DOHH2 (cell line): ENCODE data around the gene SIGLEC6.
A peak's percentile ranks its signal among the peaks of the same experiment; 100 is the strongest.

Experiments used
- H3F3A ChIP-seq: fragments of 200-600 bp; sonication (generic), shearing (Covaris generic); 2 replicates; pipeline ENCODE4 v1.6.0; 2016; ENCODE audit warnings: antibody characterized with exemption, mild to moderate bottlenecking; ENCODE audit not compliant: control insufficient read depth, insufficient read depth
- H3K27ac ChIP-seq: fragments of 200-600 bp; sonication (generic); 2 replicates; pipeline ENCODE4 v1.5.1; 2014; ENCODE audit warnings: low read depth, mild to moderate bottlenecking, low read length, moderate library complexity
- H3K27me3 ChIP-seq: fragments of 200-600 bp; sonication (generic); 2 replicates; pipeline ENCODE4 v1.6.1; 2014; ENCODE audit warnings: mild to moderate bottlenecking, low read length, mixed read lengths; ENCODE audit not compliant: control insufficient read depth
- H3K36me3 ChIP-seq: fragments of 200-600 bp; sonication (generic); 2 replicates; pipeline ENCODE4 v1.6.1; 2014; ENCODE audit warnings: mild to moderate bottlenecking, low read length, moderate library complexity, mixed read lengths; ENCODE audit not compliant: control insufficient read depth
- H3K4me1 ChIP-seq: fragments of 200-600 bp; sonication (generic); 2 replicates; pipeline ENCODE4 v1.6.1; 2014; ENCODE audit warnings: mild to moderate bottlenecking, low read length, mixed read lengths; ENCODE audit not compliant: control insufficient read depth
- H3K4me2 ChIP-seq: fragments of 200-600 bp; sonication (generic); 2 replicates; pipeline ENCODE4 v1.6.0; 2014; ENCODE audit warnings: mild to moderate bottlenecking, low read length, moderate library complexity
- H3K4me3 ChIP-seq: fragments of 200-600 bp; sonication (generic); 2 replicates; pipeline ENCODE4 v1.5.1; 2014; ENCODE audit warnings: mild to moderate bottlenecking, low read length, mixed read lengths
- H3K79me2 ChIP-seq: fragments of 200-600 bp; sonication (generic); 2 replicates; pipeline ENCODE4 v1.6.1; 2014; ENCODE audit warnings: mild to moderate bottlenecking, low read length, mixed read lengths; ENCODE audit not compliant: control insufficient read depth
- H3K9me2 ChIP-seq: fragments of 200-600 bp; sonication (generic); replicated peaks from 2 replicates; pipeline ENCODE4 v1.6.1; 2014; ENCODE audit warnings: mild to moderate bottlenecking, low read length, mixed read lengths; ENCODE audit not compliant: control insufficient read depth
- H3K9me3 ChIP-seq: fragments of 200-600 bp; sonication (generic); 2 replicates; pipeline ENCODE4 v1.6.1; 2014; ENCODE audit warnings: antibody characterized with exemption, low read length, mixed read lengths; ENCODE audit not compliant: control insufficient read depth, insufficient read depth
- H4K20me1 ChIP-seq: fragments of 200-600 bp; sonication (generic); 2 replicates; pipeline ENCODE4 v1.6.0; 2014; ENCODE audit warnings: low read depth, mild to moderate bottlenecking, antibody characterized with exemption, low read length, moderate library complexity; ENCODE audit not compliant: control insufficient read depth, insufficient read depth
- EZH2phosphoT487 ChIP-seq: fragments of 200-600 bp; sonication (generic); IDR thresholded peaks from 2 replicates; pipeline ENCODE4 v1.6.1; 2017; ENCODE audit warnings: borderline replicate concordance, mild to moderate bottlenecking, antibody characterized with exemption, low read length, moderate library complexity, mixed read lengths
- TF ChIP-seq, protein P1 (sequence below): fragments of 200-600 bp; sonication (generic); IDR thresholded peaks from one replicate; pipeline ENCODE4 v1.5.1; 2014; ENCODE audit warnings: antibody characterized with exemption, mild to moderate bottlenecking, low read depth, low read length; ENCODE audit not compliant: poor library complexity, severe bottlenecking

The SIGLEC6 gene

GRCh38 chr19:51513968-51514367 is 17.5 kb downstream of the SIGLEC6 start:
- no peak for TF ChIP-seq EZH2phosphoT487
- TF ChIP-seq, protein P1, sequence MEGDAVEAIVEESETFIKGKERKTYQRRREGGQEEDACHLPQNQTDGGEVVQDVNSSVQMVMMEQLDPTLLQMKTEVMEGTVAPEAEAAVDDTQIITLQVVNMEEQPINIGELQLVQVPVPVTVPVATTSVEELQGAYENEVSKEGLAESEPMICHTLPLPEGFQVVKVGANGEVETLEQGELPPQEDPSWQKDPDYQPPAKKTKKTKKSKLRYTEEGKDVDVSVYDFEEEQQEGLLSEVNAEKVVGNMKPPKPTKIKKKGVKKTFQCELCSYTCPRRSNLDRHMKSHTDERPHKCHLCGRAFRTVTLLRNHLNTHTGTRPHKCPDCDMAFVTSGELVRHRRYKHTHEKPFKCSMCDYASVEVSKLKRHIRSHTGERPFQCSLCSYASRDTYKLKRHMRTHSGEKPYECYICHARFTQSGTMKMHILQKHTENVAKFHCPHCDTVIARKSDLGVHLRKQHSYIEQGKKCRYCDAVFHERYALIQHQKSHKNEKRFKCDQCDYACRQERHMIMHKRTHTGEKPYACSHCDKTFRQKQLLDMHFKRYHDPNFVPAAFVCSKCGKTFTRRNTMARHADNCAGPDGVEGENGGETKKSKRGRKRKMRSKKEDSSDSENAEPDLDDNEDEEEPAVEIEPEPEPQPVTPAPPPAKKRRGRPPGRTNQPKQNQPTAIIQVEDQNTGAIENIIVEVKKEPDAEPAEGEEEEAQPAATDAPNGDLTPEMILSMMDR = no peak
- no peaks in the 10 kb centered on the region for H3K9me2 ChIP-seq
- no peak overlapping the region for H3K4me2 ChIP-seq
- no peaks in the 10 kb centered on the region for H3K36me3 ChIP-seq
- H4K20me1 ChIP-seq = no peaks in the 10 kb centered on the region
- H3K79me2 ChIP-seq = no peaks in the 10 kb centered on the region
- no peaks in the 10 kb centered on the region for H3K9me3 ChIP-seq
- no peak overlapping the region for H3K27ac ChIP-seq
- no peak overlapping the region for H3K4me3 ChIP-seq
- no peaks in the 10 kb centered on the region for H3F3A ChIP-seq
- peaks cover 11% of the 10 kb centered on the region for H3K27me3 ChIP-seq
- H3K4me1 ChIP-seq = no peaks in the 10 kb centered on the region

DNA sequence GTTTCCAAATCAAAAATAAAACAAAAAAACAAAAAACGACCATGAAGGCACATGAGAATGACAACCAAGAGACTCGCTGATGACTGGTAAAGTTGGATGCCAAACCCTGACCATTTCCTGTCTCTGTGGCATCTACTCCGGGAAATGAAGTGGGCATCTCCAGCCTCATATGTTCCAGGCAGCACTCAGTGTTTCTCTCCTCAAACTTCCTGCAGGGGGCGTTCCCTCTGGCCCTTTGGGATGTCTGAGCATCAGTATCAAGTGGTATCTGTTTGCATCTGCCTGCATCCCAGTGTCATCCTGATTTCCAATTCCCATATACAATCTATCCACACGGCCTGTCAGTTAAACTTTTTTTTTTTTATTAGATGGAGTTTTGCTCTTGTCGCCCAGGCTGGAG is 20.1 kb downstream of the SIGLEC6 start:
- Histone ChIP-seq H3K27ac (no peak overlapping the region), H3K4me3 (no peak overlapping the region), H4K20me1 (no peaks in the 10 kb centered on the region), H3K79me2 (no peaks in the 10 kb centered on the region), H3K4me1 (no peaks in the 10 kb centered on the region), H3F3A (no peaks in the 10 kb centered on the region), H3K36me3 (no peaks in the 10 kb centered on the region), H3K27me3 (peaks cover 11% of the 10 kb centered on the region), H3K9me2 (no peaks in the 10 kb centered on the region), H3K9me3 (no peaks in the 10 kb centered on the region), H3K4me2 (no peak overlapping the region)
- TF ChIP-seq EZH2phosphoT487 = no peak
- TF ChIP-seq, protein P1 = peak; percentile 56

DNA sequence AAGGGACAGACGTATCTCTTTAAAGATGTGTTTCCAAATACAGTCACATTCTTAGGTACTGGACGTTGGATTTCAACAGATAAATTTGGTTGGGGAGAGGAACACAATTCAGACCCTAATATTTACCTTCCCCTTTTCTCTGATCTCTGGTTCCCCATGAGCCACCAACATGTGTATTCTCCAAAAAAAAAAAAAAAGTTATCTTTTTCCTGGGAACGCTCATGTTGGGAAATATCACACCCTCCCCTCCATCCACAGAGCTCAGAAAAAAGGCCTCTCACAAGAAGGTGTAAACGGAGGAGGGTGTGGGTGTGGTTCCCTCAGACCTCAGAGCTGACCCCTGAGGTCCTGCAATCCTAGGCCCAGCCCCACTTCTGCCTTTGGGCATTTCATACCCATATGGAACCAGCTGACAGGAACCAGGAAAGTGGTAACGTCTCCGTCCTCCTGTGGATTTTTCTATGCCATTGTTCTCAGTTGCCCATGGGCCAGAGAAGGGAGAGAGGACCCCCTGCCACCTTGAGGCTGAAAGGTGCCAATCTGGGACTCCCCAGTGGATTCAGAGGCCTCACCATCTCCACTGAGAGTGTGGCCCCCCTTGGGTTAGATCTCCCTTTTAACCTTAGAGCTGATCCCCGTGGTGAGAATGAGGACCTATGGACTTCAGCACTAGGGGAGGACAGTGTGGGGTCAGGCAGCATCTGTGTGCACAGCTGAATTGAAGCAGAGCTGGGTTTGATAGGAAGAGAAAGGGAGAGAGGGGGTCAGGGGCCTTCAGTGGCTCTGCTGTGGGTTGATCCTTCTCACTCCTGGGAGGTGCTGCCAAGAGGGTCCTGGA is 21.4 kb downstream of the SIGLEC6 start:
- no peaks in the 10 kb centered on the region for H3K36me3 ChIP-seq
- H4K20me1 ChIP-seq = no peaks in the 10 kb centered on the region
- H3K4me1 ChIP-seq = no peaks in the 10 kb centered on the region
- no peaks in the 10 kb centered on the region for H3K9me2 ChIP-seq
- H3K27ac ChIP-seq = no peak overlapping the region
- no peak overlapping the region for H3K4me3 ChIP-seq
- H3K27me3 ChIP-seq = peaks cover 9% of the 10 kb centered on the region
- H3K79me2 ChIP-seq = no peaks in the 10 kb centered on the region
- no peak for TF ChIP-seq EZH2phosphoT487
- TF ChIP-seq, protein P1 = no peak
- H3K4me2 ChIP-seq = no peak overlapping the region
- H3K9me3 ChIP-seq = no peaks in the 10 kb centered on the region
- no peaks in the 10 kb centered on the region for H3F3A ChIP-seq
